Stimulated activated CD4-positive, alpha-beta T cell treated with anti-CD3 and anti-CD28 coated beads, Interleukin-2, amount 100 ng/mL, for 4 hours (primary cell): Measurements from ENCODE around the gene PPP1R13L.
"Not testable (repeated sequence)": the region's sequence is repeated elsewhere in the genome, so short reads cannot be mapped to it uniquely, and the experiment has no call there.

Source experiments
- DNase-seq: peaks from one replicate; pipeline ENCODE4 v3.0.0-alpha.2; 2020; ENCODE audit warnings: low read depth

PPP1R13L gene

DNA sequence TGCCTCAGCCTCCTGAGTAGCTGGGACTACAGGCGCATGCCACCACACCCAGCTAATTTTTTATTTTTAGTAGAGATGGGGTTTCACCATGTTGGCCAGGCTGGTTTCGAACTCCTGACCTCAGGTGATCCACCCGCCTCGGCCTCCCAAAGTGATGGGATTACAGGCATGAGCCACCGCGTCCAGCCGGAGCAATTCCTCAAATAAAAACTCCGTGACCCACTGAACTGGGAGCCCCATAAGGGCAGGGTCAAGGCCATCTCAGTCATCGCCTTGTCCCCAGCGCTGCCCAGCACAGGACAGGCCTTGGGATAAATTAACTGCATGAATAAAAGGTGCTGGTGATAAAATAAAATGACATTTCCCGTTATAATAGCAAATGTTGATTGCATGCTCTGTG lies 25.0 kb upstream of the PPP1R13L start:
- DNase-seq, result not testable (repeated sequence)

DNA sequence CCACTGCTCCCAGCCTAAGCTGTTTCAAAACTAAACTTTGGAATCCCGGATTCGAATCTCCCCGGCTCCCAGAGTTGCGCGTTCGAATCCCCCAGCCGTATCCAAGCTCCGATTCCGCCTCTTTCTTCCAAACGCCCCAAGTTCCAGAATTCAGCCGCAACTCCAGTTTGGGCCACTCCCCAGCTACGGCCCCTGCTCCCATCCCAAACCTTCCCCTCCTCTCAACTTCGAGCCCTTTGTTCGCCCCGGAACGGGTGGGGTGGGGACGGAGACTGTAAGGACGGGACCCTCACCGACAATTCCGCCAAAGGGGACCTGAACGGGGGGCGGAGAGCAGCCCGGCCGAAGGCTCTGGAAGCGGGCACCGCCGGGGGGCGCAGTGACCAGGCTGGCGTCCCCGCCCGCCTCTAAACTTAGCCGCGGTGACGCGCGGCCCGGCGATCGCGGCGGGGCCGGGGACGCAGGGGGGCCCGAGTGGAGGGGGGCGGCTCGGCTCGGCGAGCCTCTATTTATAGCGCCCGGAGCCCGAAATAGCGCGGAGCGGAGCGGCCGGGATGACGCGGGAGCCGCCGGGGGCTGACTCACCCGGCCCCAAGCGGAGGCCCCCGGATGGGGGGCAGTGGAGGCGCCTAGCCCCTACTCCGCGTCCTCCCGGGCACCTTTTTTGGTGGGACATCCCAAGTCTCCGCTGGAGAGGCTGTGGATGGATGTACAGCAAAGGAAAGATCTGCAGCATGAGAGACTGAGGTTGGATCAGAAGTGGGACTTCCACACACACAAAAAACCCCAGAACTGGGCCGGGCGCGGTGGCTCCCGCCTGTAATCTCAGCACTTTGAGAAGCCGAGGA lies 23.7 kb upstream of the PPP1R13L start:
- no peak for DNase-seq

DNA sequence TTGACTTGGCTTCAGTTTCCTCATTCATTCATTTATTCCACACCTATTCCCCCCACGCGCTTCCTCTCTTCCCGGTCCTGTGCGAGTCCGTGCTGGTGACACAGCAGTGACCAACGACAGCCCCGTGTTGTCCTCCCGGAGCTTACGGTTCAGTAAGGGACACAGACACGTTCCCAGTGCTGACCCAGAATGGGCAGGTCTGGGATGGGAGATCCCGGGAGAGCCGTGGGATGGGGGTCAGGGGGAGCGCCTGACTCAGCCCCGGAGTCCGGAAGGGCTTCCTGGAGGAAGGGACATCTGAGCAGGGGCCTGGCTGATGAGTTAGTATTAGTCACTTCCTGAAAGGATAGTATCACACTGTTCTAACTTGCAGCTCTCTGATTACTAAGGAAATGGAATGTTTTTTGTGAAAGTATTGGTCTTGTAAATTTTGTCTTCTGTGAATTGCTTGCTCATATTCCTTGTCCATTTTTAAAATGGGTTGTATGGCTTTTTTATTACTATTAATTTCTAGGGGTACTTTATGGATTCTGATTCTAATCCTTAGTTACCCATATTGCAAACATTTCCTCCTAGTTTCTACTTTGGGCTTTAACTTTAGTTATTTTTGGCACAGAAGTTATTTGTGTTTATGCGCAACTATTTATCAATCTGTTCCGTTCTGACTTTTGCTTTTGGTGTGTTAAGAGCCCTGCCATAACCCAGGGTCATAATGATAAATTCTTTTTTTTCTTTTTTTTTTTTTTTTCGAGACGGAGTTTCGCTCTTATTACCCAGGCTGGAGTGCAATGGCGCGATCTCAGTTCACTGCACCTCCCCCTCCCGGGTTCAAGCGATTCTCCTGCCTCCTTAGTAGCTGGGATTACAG lies 19.6 kb upstream of the PPP1R13L start:
- no peak for DNase-seq

- DNase-seq, result peak; percentile 38
These were observed 18.8 kb upstream of the PPP1R13L start, which contains the start of gene ERCC1 for GRCh38 chr19:45423589-45424190. ERCC1 (minus strand) TSS chr19:45423917; CDS start chr19:45423374, 543 bp downstream.

DNA sequence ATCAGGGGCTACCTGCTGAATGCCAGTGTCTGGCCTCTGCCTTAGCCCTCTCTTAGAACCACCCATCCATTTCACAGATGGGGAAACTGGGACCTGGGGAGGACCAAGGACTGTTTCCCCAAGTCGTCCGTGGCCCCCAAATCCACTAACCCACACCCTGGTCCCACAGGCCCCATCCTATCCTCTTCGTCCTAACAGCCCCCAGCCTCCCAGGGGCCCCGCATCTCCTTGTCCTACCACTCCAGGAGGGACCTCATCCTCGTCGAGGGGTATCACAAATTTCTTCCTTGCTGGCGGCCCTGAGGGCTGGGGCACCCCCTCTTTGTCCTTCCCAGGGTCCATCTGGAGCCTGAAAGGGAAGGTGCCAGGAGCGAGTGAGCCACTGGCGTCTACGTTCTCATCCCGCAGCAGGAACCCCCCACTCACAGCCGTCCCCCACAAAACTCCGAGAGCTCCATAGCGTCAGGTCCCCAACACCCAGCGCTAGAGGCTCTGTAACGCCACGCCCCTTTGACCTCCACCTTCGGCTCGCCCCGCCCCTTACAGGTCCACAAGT lies 18.2 kb upstream of the PPP1R13L start:
- peak; percentile 74 for DNase-seq

DNA sequence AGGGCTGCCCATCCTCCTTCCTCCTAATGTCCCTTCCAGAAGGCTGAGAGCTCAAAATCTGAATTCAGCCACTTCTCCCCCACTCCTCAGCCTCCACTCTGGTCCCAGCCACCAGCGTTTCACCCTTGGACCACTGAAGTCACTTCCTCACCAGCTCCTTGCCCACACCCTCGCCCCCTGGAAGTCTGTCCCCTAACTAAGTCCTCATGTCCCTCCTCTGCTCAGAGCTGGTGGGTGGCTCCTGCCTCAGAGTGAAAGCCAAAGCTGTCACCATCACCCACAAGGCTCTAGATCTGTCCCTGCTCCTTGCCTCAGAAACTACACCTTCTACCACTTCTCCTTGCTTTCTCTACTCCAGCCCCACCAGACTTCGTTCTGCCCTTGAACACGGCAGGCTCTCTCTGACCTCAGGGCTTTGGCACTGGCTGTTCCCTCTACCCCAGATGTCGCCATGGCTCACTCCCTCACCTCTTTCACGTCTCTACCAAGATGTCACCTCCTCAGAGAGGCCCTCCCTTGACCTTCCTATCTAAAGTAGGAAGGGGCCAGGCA lies 17.2 kb upstream of the PPP1R13L start:
- DNase-seq, result no peak

DNA sequence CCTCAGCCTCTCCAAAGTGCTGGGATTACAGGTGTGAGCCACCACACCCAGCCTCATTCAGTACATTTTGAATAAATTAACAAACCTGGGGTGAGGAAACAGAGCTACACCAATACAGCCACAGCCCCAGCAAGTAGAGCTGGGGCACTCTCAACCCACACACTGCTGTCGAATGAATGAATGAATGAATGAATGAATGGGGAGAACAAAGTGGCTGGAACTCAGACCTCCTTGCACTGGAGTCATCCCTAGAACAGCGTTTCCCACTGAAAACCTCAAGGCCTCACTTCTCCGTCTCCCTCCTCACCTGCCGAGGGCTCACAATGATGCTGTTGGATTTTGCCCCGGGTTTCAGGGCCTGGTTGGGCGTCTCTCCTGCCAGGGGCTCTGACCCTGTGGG lies 16.0 kb upstream of the PPP1R13L start:
- DNase-seq, result no peak

DNA sequence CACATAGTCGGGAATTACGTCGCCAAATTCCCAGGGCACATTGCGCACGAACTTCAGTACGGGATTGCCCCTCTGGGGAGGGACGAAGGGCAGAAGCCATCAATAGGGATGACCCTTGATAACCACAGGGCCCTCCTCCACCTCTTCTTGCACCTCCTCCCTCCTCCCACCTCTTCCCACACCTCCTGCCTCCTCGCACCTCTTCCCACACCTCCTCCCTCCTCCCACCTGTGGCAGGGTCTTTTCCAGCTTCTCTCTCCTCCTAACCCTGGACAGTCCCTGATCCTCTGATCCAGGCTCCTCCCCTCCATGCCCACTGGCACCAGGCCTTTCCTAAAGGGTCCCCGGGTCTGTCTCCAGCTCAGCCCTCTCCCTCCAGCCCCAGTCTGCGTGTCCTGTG lies 15.5 kb upstream of the PPP1R13L start:
- no peak for DNase-seq

GRCh38 chr19:45419895-45420294 lies 15.0 kb upstream of the PPP1R13L start:
- no peak for DNase-seq

GRCh38 chr19:45419396-45419795 lies 14.5 kb upstream of the PPP1R13L start:
- no peak for DNase-seq

GRCh38 chr19:45418802-45419201 lies 13.9 kb upstream of the PPP1R13L start:
- no peak for DNase-seq

DNA sequence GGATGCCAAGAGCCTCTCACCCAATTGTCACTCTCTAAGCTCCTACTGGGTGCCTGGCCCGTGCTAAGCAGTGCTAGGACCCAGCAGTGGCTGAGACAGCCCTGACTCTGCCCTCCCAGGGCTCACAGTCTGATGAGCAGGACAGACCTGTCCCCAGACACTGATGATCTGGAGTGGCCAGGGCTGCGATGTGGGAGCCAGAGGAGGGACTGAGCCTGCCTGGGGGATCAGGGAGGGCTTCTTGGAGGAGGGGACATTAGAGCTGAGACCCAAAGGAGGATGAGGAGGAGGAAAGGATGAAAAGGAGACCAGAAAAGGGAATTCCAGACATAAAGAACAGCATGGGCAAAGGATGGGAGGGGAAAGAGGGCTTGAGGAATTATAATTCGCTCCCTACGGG lies 12.3 kb upstream of the PPP1R13L start:
- DNase-seq, result no peak

DNA sequence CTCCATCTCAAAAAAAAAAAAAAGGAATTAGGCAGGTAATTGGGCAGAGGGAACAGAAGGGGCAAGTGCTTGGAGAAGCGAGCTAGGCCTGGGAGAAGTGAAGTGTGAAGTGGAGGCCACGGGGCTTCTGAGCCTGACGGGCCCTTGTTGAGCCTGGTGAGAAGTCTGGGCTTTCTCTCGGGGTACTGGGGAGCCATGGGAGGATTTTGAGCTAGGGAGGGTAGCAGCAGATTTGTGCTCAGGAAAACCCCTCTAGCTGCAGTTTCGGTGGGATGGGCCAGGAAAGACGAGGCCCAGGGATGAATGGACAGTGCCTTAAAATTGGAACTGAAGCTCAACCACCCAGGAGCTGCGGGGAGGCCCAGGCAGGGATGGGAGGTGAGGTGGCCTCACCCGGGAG lies 9.6 kb upstream of the PPP1R13L start:
- no peak for DNase-seq

- no peak for DNase-seq
These were observed 8.6 kb upstream of the PPP1R13L start for GRCh38 chr19:45413497-45413896.

DNA sequence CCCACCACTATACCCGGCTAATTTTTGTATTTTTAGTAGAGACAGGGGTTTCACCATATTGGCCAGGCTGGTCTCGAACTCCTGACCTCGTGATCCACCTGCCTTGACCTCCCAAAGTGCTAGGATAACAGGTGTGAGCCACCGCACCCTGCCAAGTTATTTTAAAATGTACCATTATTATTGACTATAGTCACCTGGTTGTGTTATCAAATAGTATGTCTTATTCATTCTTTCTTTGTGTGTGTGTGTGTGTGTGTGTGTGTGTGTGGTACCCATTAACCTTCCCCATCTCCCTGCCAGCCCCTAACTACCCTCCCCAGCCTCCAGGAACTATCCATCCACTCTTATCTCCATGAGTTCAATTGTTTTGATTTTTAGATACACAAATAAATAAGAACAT lies 5.5 kb upstream of the PPP1R13L start:
- DNase-seq, result not testable (repeated sequence)

GRCh38 chr19:45409557-45409920 lies 4.7 kb upstream of the PPP1R13L start:
- DNase-seq, result no peak

DNA sequence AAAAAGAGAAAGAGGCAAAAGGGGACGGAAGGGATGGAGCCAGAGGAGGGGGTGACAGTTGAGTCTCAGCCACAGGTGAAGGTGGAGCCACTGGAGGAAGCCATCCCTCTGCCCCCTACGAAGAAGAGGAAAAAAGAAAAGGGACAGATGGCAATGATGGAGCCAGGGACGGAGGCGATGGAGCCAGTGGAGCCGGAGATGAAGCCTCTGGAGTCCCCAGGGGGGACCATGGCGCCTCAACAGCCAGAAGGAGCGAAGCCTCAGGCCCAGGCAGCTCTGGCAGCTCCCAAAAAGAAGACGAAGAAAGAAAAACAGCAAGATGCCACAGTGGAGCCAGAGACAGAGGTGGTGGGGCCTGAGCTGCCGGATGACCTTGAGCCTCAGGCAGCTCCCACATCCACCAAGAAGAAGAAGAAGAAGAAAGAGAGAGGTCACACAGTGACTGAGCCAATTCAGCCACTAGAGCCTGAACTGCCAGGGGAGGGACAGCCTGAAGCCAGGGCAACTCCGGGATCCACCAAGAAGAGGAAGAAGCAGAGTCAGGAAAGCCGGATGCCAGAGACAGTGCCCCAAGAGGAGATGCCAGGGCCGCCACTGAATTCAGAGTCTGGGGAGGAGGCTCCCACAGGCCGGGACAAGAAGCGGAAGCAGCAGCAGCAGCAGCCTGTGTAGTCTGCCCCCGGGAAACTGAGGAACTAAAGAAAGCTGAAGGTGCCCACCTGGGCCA lies 4.1 kb upstream of the PPP1R13L start:
- DNase-seq, result no peak

GRCh38 chr19:45408121-45408520 lies 3.3 kb upstream of the PPP1R13L start:
- no peak for DNase-seq

DNA sequence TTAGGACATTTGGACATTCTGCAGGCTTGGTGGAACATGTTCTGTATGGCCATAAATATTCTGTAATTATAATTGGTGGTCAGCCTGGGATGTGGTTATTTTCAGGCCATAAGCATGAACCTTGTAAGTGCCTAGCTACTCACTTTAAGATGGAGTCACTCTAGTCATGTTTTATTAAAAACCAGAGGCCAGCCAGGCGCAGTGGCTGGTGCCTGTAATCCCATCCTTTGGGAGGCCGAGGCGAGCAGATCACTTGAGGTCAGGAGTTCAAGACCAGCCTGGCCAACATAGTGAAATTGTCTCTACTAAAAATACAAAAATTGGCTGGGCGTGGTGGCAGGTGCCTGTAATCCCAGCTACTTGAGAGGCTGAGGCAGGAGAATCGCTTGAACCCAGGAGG lies 2.7 kb upstream of the PPP1R13L start:
- not testable (repeated sequence) for DNase-seq

GRCh38 chr19:45407091-45407375 lies 2.2 kb upstream of the PPP1R13L start:
- no peak for DNase-seq

DNA sequence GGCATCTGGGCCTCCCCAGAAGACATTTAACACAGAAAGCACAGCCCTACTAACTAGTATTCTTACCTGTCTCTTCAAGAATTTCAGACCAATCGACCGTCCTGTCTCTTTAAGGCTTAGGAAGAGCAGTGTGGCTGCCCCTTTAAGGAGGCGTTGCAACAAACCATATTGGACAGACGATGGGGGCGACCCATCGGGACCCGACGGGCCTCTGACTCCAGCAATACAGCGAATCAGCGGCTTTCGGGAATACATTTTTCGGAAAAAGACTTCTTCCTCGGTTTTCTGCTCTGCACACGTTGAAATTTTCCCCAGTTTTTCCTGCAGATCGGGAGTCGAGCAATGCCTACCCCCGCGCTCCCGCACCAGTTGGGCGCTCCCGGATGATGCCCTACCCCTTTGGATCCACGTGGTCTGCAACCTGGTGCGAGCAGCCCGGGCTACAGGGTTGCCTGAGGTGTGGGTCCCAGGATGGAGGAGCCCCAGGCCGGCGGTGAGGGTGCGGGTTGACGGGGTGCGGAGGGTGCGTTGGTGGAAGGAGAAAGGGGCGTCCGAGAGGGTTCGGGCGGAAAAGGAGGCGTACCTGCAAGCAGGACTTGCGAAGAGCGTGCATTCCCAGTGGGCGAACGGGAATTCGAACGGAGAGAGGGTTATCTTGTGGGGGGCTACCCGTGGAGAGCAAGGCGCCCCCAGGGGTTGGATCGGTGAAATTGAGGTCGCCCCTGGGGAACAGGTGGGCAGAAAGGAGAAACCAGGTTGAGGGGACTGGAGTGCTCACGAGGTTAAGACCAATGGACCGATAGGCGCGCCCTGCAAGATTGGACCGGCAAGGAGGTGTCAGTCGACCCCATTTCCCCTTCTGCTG lies 1.6 kb upstream of the PPP1R13L start, which contains the start of gene POLR1G:
Gene POLR1G (plus strand): TSS at position 419 of the 865 bp plus-strand sequence. CDS start 53 bp downstream, at position 472.
- peak; percentile 68 for DNase-seq
